ENCODE results near the gene DDRGK1. TPM values are rescaled to one million over a fixed set of nuclear protein-coding genes. Genes with fewer than 3 reads are reported as not detected.
A peak's percentile ranks its signal among the peaks of the same experiment; 100 is the strongest.

DDRGK1 gene
- total and polyA plus RNA-seq, 2 of the 4 experiments (the other 2 are of a cell fraction), result 12.2 to 29.6 TPM

DNA sequence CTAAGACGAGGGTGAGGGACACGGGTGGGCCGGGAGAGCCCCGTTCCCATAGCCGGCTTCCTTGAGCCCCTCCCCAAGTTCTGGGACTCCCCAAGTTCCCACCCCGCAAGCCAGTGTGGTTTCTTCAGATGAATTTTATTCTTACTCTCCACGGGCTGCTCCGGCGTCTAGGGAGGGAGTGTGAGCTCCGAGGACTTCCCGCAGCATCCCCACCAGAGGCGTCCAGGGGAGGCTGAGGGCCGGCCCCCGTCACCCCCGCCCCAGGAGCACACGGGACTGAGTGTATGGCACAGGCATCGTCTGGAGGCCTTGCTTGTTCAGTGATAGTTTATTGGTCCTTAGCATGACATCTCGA, 44.5 kb upstream of the DDRGK1 start:
- H2BK120ac ChIP-seq (ENCODE audit: low read depth, low read length), result no peak overlapping the region
- no peak overlapping the region for H3K4ac ChIP-seq (ENCODE audit: low read depth, low read length)
- H3K4me1 ChIP-seq (ENCODE audit: control insufficient read depth, insufficient read depth, low read length), result no peaks in the 10 kb centered on the region
- in situ Hi-C loops (cut with MboI; ENCODE audit: low sequenced_read_pairs) (no loop called here), intact Hi-C loops (cut with micrococcal nuclease) (no loop called here), dilution Hi-C loops (cut with HindIII; ENCODE audit: low sequenced_read_pairs, unreplicated experiment) (no loop called here)
- no peak overlapping the region for H3K4me3 ChIP-seq (ENCODE audit: insufficient read depth, low read depth, low read length)
- no peak overlapping the region for H3K14ac ChIP-seq (replicated peaks; ENCODE audit: low read depth, low read length)
- no peak overlapping the region for H2BK5ac ChIP-seq (ENCODE audit: low read depth, low read length, poor library complexity, severe bottlenecking)
- peaks cover 6% of the 10 kb centered on the region; the same call in 1 of the 2 replicates for H3K27me3 ChIP-seq (ENCODE audit: control insufficient read depth, insufficient read depth, low read length)
- no peaks in the 10 kb centered on the region for H3K9me3 ChIP-seq (ENCODE audit: control insufficient read depth, insufficient read depth, low read length)
- ChIA-PET POLR2A (ENCODE audit: unreplicated experiment) (no interaction called here), CTCF (interaction anchor here (0.7 to 1.2 kb wide), 3 partner anchors 10 to 248 kb away, joined by 3 to 4 read pairs (median 3); no protein-coding TSS in a partner anchor)
- H4K20me1 ChIP-seq (ENCODE audit: insufficient read depth, low read length), result no peaks in the 10 kb centered on the region
- no peak overlapping the region for H4K91ac ChIP-seq (ENCODE audit: insufficient read depth, low read depth, low read length)
- peaks cover 16% of the 10 kb centered on the region for H3K36me3 ChIP-seq (ENCODE audit: control insufficient read depth, insufficient read depth, low read length)
- no peak overlapping the region for H2AK9ac ChIP-seq (replicated peaks; ENCODE audit: low read depth, low read length, poor library complexity)
- no peak overlapping the region for H2AFZ ChIP-seq (replicated peaks; ENCODE audit: low read length, poor library complexity)
- no peaks in the 10 kb centered on the region for H3K79me1 ChIP-seq (ENCODE audit: low read depth in 1 of 2, low read length in 2 of 2)
- DNase-seq, result no peak
- no CpG with 5 or more reads among the region's 18 CpGs for WGBS, 2 experiments (ENCODE audit: extremely low coverage in 2 of 2, insufficient read length in 1 of 2)
- BruUV-seq (replicated peaks), result no TSS peak
- H3K9ac ChIP-seq (ENCODE audit: low read depth, low read length), result no peak overlapping the region
- no peaks in the 10 kb centered on the region for H3K9me1 ChIP-seq (ENCODE audit: insufficient read depth, low read length)
- no peak overlapping the region for H4K8ac ChIP-seq (ENCODE audit: low read depth in 2 of 2, low read length in 2 of 2)
- H2AK5ac ChIP-seq (ENCODE audit: low read depth, low read length), result no peak overlapping the region
- peak overlapping the region; percentile 64; the same call in 1 of the 2 replicates for H3K4me2 ChIP-seq (ENCODE audit: low read depth, low read length)
- H2BK15ac ChIP-seq (ENCODE audit: low read depth, low read length), result no peak overlapping the region
- H3K27ac ChIP-seq (ENCODE audit: insufficient read depth, low read length), result no peak overlapping the region
- H3K18ac ChIP-seq (ENCODE audit: low read depth, low read length), result no peak overlapping the region
- peak; percentile 29 for ATAC-seq (ENCODE audit: low read depth)
- TF ChIP-seq SMC3 (IDR thresholded peaks at IDR 0.05; ENCODE audit: low read depth, low read length), result no peak
- TF ChIP-seq RAD21 (IDR thresholded peaks at IDR 0.05; ENCODE audit: low read length), result no peak
- no peak for TF ChIP-seq CHD1 (IDR thresholded peaks at IDR 0.05; ENCODE audit: low read depth, low read length)
- H3K23ac ChIP-seq (ENCODE audit: low read depth, low read length), result no peak overlapping the region
- H3K56ac ChIP-seq (ENCODE audit: extremely low read depth, insufficient read depth, low read length), result no peak overlapping the region
- no peak overlapping the region for H4K5ac ChIP-seq (ENCODE audit: low read depth, low read length)
- no peak overlapping the region for H2BK20ac ChIP-seq (ENCODE audit: low read depth, low read length)

Measured in IMR-90 (cell line).